HG02642 (cell line): ENCODE results near the gene DOCK2.

Experiments used
- ATAC-seq: cut with Tn5 transposase; IDR thresholded peaks from one replicate; pipeline ENCODE4 v1.9.1; 2021; ENCODE audit warnings: mild to moderate bottlenecking; ENCODE audit not compliant: unreplicated experiment, poor library complexity

DOCK2 gene

DNA sequence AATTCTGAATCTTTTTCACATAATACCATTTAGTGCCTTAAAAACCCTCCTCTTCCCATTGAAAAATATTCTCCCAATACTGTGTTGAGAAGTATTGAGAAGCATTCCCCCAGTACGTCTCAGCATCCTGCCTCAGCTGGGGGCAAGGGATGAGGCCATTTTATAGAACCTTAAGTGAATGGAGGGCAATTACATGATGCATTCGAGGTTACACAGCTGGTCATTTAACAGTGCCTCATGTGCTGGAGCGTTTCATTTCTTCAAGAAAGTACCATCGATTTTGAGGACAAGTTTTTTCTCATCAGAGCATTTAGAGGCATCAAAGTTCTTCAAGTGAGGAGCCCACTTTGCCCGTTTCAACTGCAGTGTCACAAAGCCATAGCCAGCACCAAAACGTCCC lies 135.6 kb downstream of the DOCK2 start:
- no peak for ATAC-seq

DNA sequence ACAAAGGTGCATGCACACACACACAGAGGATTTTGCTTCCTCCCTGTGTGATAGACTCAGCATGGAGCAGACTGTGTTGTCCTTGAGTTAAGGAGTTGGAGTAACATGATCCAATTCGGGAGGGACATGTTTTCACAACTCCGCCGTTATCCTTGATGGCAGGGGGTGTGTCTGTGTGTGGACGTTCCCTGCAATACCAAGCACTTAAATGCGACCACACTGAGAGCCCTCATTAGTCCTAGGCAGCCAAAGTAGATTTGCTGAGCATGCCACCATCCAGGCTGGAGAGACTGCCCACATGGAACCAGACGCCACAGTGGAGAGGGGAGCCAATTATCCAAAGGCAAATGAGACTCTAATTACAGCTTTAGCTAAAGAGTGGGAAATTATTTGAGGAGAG lies 140.1 kb downstream of the DOCK2 start:
- no peak for ATAC-seq

DNA sequence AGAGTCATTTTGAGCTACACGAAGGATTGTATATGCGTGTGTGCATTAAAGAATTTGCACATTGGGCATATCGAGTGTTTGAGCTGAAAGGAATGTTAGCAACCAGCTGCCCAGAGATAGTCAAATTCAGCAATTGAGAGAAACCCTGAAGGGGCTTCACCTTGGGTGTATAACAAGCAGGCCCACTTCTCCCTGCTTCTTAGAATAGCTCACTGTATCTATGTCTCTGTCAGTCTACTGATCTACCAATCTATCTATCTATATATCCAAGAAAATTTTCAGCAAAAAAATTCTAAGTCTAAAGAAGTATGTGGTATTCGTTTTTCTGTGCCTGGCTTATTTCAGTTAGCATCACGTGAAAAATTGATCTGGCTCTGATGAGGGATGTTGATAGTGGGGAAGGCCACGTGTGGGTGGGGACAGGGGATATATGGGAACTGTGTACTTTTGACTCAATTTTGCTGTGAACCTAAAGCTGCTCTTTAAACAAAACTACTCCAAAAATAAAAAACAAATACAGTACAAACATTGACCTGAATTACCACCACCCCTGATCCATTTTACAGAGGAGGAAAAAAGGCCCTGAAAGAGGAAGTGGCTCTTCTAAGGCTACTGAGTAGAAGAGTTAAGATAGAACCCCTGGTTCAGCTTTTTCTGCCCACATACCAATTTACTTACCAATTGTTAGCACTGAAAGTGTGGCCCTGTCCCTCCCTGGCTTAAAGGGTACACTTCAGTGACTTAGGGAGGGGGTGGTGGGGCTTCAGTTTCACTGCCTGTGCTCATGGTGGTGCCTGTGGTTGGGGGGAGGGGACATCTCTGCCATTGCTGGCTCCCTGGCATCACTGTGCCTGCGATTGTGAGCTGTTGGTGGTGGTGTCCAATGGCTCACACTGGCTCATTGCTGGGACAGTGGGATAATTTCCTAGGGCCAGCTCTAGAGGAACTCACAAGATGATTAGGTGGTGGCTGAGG lies 141.8 kb downstream of the DOCK2 start:
- ATAC-seq = peak; percentile 88

DNA sequence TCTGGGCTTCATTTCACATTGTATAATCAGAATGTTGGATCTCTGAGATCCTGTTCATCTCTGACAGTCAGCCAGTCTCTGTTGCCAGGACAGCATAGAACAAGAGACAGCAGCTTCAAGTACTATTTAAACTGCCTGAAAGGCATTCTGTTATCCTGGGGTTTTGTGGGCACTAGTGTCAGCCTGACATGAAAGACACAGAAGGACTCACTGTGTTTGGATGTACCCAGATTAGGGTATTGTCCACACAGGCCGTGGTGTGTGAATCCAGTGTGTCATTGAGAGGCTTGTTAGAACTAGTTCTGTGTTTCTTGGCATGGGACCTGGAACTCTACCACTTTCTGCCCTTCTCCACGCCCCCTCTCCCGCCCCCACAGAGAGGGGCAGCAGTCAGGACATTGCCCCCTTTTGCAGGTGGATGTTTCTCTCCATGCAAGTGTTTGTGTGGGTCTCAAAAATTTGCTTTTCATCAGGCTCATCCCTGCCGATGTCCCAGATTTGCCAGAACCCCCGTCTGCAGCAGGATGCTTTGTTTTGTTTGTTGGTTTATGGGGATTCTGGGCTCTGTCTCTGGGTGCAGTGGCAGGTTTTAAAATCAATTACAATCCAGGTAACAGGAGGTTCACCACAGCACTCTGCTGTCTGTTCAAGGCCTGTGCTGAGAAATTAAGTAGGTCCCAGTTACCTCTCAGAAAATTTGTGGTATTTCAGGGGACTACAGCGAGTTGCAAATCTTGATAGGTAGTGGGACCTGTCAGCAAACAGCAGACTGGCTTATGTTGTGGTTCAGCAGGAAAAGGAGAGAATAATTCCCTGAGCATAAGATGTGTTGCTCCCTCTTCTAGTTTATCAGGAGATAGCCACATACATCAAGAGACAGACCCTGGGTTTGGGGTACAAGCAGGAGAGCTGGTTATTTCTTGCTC lies 144.6 kb downstream of the DOCK2 start:
- ATAC-seq = no peak

DNA sequence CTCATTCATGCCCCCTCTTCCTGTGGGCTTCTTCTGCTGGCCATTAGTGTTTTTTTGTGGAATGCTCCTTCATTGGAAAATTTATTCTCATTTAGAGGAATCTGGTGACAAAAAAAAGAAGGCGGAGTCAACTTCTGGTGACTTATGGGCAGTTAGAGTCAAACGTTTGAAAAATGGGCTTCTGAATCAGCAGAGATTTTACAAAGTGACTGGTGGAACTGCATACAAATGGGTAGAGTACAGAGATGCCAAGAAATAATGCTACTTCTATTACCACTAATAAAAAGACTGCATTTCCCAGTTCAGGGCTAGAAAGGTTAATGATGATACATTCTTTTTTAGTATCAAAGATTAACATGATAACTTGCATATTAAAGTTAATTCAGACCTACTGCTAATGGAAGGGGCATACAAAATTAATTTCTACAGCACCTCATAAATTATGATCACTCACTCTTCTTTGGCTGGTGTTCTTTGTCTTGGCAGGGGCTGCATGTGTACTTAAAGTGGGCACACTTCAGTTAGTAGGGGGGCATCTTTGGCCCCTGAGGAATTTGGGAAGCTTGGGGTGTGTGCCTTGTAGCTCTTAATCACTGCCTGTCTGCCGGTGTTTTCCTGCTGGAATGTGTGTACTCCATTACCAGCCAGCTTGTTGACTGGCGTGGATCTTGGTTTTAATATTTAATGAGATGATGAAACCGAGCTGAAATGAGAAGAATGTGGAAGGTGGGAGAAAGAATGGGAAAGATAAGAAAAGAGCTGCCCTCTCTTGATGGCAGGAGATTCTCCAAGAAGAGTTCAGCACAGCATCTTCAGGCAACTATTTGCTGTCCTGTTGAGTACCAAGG lies 148.9 kb downstream of the DOCK2 start:
- ATAC-seq = no peak

DNA sequence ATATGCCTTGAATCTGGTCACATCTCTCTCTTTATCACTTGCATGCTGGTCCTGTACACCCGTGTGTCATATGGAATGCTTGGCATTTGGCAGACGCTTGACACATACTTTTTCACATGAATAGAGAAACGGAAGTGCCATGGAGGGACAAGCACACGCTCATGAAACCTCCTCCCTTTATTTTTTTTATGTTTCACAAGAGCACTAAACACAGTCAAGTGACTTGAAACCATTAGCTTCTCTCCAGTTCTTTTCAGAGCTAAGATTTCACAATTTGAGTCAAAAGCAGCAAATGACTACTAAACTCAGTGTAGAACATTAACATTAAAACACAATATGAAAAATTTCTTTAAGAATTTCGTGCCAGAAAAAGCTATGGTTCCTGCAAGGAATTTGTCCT lies 151.1 kb downstream of the DOCK2 start:
- ATAC-seq = no peak

DNA sequence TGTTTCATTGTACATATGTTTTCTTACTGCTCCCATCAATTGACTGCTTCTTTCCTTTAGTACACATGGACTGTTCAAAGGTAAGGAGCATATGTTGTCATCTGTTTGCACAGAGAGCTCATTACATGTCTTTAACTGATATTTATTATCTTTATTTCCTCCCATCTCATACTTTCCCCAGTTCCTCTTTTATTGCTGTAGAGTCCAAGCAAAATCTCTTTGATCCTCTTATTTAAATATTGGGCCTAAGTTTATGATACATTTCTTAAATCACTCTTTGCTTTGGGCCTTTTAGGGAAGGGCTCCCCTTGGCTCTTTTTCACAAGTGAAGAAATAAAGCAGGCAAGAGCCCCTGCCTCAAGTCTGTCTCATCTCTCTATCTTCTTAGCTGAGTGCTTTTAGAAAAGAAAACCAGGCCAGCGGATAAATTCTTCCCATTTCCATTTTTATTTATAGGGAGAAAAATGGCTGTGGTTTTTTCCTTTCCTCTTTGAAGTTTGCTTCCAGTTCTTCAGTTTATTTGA lies 152.4 kb downstream of the DOCK2 start:
- ATAC-seq = no peak

DNA sequence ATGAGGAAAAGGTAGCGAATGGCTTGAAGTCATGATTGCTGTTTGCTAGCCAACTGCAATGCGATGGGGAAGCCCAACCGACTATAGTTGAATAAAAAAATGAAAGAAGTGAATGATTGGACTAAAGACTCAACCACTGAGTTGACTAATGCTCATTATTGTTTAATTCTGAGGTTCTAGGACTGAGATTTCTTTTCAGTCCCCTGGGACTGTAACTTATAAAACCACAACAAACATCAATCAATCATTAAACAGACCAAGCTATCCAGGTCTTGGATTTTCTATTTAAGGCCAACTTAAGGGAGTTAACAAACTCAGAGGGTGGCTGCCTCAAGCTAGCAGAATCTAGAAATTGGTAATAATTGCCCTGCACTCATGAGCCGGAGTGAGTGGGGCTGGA lies 154.2 kb downstream of the DOCK2 start:
- no peak for ATAC-seq

DNA sequence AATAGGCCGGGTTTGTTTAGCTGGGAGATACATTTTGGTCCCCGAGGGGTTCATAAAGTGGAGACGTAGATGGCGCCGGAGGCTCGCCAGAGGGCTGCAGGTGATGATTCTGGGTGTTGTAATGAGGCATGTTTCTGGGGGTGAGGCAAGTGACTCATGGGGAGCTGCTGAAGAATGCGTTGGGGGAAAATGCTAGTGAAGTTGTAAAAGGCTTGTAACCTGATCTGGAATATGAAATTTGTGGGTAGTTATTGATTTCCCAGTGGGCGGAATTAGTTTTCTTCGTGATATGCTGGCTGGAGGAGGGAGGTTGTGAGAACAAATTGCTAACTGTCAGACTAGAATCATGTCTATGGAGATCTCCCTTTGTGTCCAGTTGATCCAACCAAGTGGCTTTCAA lies 158.3 kb downstream of the DOCK2 start:
- no peak for ATAC-seq

DNA sequence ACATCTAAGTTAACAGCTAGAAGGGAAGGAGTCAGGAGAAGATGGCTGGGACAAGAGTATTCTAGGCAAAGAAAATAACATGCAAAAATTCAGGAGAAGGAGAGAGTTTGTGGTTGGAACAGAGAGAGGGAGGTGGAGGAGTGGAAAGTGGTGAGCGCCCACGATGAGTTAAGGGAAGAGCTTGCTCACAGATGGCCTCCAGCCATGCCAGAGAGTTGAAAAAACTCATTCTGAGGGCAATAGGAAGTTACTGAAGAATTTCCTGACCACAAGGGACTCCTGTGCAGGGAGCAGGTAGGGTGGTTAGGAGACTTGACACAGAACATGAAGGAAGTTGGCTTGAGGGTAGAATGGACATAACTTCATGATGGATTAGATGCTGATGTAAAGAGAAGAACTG lies 159.7 kb downstream of the DOCK2 start:
- no peak for ATAC-seq

DNA sequence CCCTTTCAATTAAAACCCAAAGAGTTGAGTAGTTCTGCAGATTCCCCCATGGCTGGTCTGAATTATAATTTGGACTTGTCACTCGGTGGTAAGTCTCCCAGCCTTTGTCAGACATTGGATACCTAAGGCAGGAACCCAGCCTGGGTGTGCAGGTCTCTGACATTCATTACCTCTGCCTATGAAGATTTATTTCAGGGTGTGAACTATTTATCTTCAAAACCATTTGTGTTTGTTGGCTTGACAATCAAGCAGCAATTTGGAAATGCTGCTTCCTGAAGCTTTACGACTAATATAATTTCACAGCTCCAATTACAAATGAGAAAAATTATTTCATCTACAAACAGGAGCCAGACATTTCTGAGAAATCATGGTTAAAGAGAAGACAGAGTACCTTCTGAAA lies 160.5 kb downstream of the DOCK2 start:
- no peak for ATAC-seq

DNA sequence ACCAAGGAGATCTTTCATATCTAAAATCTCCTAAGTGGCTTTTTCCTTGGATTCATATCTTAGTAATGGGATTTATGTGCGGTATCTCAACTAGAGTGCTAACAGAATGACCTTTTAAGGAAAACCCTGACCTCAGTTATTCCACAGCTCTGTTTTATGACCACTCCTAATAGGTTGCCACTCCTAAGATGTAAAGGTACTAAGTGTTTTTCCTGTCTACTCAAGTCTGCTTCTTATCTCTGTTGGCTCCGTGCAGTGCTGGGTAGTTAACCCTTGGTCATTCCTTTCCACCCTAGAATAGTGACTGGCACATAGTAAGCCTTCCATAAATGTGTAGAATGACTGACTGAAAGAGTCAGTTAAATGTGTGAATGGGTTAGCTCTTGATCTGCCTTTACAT lies 161.4 kb downstream of the DOCK2 start:
- ATAC-seq = no peak

DNA sequence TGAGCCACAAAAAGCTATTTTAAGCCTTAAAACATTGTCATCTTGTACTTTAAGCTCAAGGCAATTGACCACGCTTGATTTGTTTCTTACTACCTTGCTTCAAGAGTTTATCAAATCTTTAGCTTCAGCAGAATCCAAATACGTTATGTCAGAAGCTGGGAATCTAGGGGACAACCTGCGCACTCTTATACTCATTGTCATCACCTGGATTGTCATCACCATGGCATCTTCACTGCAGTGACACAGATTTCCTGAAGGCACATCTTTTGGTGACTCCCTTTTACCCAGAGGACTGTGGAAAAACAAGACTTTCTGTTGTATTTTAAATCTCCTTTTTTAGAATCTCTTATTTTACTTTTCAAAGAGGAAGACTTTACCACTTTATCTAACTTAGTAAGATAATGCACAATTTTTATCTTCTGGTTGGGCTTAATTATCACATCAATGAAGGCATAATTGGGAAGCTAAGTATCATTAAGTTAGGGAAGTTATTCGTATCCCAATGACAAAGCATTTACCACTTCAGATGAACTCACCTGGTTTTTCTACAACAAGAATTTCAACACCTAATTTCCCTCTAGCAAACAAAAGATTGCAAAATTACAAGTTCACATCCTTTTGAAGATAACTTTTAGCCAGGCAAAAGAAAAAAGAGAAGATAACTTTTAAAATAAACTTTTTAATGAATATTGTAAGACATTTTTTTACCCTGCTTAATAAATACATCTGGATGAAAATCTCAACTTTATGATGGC lies 162.0 kb downstream of the DOCK2 start:
- ATAC-seq = no peak

DNA sequence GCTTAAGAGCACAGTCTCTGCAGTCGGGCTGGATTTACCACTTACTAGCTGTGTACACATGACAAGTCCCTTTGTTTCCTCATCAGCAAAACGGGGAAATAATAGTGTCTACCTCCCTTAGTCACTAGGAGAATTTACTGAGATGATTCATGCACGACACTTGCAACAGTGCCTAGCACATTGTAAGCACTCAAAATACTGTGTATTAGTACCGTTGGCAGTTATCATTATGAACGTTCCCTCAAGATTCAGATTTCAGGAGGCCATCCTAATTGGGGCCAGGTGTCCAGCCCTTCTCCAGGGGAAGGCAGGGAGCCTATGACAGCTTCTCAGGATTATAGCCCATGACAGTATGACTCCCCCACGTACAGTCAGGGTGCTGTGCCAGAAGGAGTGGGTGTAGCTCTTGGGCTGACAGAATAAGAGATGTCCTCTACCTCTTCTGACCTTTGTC lies 164.3 kb downstream of the DOCK2 start:
- ATAC-seq = no peak

DNA sequence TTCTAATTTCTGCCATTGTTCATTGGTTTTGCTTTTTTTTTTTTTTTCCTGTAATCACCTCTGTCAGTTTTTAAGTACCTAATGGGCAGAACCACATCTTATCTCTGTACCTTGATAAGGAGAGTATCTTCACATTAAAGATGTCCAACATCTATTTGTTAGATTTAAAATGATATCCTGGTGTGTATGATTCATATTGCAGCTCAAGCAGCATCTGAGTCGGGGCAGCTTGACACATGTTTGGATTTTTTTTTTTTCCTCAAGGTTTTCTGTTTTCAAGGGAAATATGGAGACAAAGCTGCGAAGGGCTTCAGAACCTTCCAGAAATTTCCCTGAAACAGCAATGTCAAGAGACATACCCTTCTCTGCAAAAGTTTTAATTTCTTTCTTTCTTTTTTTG lies 164.7 kb downstream of the DOCK2 start:
- no peak for ATAC-seq

DNA sequence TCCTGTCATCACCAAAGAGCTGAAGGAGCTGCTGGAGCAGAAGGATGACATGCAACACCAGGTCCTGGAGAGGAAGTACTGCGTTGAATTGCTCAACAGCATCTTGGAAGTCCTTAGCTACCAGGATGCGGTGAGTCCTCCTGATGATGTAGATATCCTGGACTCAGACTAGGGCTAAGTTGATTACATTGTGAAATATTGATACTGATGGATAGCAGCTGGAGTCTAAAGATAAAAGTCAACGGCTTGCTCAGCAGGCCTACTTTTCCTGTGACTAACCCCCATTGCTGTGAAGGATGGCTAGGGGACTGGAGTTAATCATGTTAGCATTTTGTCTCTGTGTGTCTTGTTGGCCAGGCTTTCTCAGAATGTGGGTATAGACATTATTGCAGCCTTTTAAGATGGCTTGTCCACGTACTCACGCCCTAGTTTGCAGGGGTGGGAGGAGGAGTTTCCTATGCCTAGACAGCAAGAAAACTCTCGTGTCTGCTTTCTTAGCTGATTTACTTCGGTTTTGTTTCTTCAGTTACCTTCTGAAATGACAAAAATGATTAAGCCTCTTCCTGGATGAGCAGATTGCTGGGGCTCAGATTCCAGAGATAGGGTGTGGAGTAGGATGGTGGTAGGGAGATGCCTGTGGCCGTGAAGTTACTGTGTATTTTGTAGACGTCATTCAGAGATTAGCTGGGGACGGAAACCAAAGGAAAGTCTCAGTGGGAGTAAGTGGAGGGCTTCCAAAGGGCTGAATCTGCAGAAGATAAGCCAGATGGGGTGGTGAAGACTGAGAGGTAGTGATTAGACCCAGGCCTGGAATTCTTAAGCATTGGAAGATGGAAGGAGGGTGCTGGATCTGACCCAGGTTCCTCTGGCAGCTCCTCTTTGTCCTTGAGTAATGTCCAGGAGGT lies 166.3 kb downstream of the DOCK2 start:
- no peak for ATAC-seq

DNA sequence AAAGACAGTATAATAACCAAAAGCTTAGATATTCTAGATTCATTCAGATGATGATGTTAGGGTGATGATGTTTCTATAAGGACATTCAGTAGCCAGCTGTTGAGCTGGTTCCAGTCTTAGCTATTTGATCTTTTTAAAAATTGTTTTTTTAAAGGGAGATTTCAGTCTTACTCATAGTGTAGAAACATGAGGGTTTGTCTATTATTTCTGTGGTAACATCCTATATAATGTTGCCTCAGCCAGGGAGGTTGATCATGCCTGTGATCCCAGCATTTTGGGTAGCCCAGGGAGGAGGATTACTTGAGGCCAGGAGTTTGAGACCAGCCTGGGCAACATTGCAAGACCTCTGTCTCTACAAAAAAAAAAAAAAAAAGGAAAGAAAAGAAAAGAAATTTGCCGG lies 167.8 kb downstream of the DOCK2 start:
- ATAC-seq = no peak

DNA sequence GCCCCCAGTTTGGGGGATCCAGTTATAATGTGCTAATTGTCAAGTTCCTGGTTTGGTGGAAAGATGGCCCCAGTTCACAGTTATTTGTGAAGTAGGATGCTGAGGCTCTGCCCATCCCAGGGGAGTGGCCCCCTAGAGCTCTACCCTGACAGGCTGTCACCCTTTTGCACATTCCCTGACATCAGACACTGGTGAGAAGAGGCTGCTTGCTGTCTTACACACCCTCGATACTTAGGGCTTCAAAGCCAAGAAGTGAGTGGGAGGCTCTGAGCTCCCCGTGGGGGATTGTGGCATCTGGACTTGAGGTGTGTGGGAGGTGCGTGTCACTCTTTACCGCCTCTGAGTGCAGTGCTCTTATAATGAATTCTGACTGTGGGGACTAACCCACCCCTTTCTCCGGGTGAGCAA lies 168.5 kb downstream of the DOCK2 start:
- ATAC-seq = peak; percentile 80
